ENCODE data around the gene UTS2R. TPM values are rescaled to one million over a fixed set of nuclear protein-coding genes. Genes with fewer than 3 reads are reported as not detected.

The UTS2R gene
- total and polyA plus RNA-seq, 2 of the 4 experiments (the other 2 are of a cell fraction): not detected

- POLR2A ChIA-PET (ENCODE audit: unreplicated experiment): no interaction called here
- Histone ChIP-seq H3K9ac (ENCODE audit: low read depth, low read length) (no peak overlapping the region), H3K9me3 (ENCODE audit: control insufficient read depth, insufficient read depth, low read length) (no peaks in the 10 kb centered on the region), H3K36me3 (ENCODE audit: control insufficient read depth, insufficient read depth, low read length) (no peaks in the 10 kb centered on the region), H3K23ac (ENCODE audit: low read depth, low read length) (no peak overlapping the region), H2AK5ac (ENCODE audit: low read depth, low read length) (no peak overlapping the region), H2AFZ (replicated peaks; ENCODE audit: low read length, poor library complexity) (no peak overlapping the region), H4K20me1 (ENCODE audit: insufficient read depth, low read length) (peaks cover 7% of the 10 kb centered on the region; the same call in 1 of the 2 replicates), H3K4me1 (ENCODE audit: control insufficient read depth, insufficient read depth, low read length) (peaks cover 5% of the 10 kb centered on the region; the same call in 1 of the 2 replicates), H4K8ac (ENCODE audit: low read depth in 2 of 2, low read length in 2 of 2) (no peak overlapping the region), H2AK9ac (replicated peaks; ENCODE audit: low read depth, low read length, poor library complexity) (no peak overlapping the region), H3K27me3 (ENCODE audit: control insufficient read depth, insufficient read depth, low read length) (peaks cover 25% of the 10 kb centered on the region; the same call in 1 of the 2 replicates), H3K9me1 (ENCODE audit: insufficient read depth, low read length) (no peaks in the 10 kb centered on the region), H4K91ac (ENCODE audit: insufficient read depth, low read depth, low read length) (no peak overlapping the region), H2BK5ac (ENCODE audit: low read depth, low read length, poor library complexity, severe bottlenecking) (no peak overlapping the region), H2BK120ac (ENCODE audit: low read depth, low read length) (no peak overlapping the region), H2BK20ac (ENCODE audit: low read depth, low read length) (no peak overlapping the region), H3K4me2 (ENCODE audit: low read depth, low read length) (no peak overlapping the region), H3K18ac (ENCODE audit: low read depth, low read length) (no peak overlapping the region), H3K4ac (ENCODE audit: low read depth, low read length) (no peak overlapping the region), H2BK15ac (ENCODE audit: low read depth, low read length) (no peak overlapping the region), H3K14ac (replicated peaks; ENCODE audit: low read depth, low read length) (no peak overlapping the region), H4K5ac (ENCODE audit: low read depth, low read length) (no peak overlapping the region), H3K56ac (ENCODE audit: extremely low read depth, insufficient read depth, low read length) (no peak overlapping the region), H3K4me3 (ENCODE audit: insufficient read depth, low read depth, low read length) (no peak overlapping the region), H3K79me1 (ENCODE audit: low read depth in 1 of 2, low read length in 2 of 2) (no peaks in the 10 kb centered on the region), H3K27ac (ENCODE audit: insufficient read depth, low read length) (no peak overlapping the region)
- CTCF ChIA-PET: no interaction called here
- dilution Hi-C loops (cut with HindIII; ENCODE audit: low sequenced_read_pairs, unreplicated experiment): no loop called here
- DNase-seq (no peak), ATAC-seq (ENCODE audit: low read depth) (no peak)
- in situ Hi-C loops (cut with MboI; ENCODE audit: low sequenced_read_pairs): loop anchor here (10.0 kb wide), 2 partner anchors 199 to 419 kb away; no protein-coding TSS in a partner anchor
- BruUV-seq (replicated peaks): no TSS peak
- WGBS, 2 experiments (ENCODE audit: extremely low coverage in 2 of 2, insufficient read length in 1 of 2): 85% methylated on average over 4 of the region's 11 CpGs; no CpG with 5 or more reads in 1 of the 2 experiments
- TF ChIP-seq CEBPB (IDR thresholded peaks at IDR 0.05; ENCODE audit: low read depth, low read length) (no peak), FOS (IDR thresholded peaks at IDR 0.05; ENCODE audit: low read depth, low read length) (no peak), NFE2L2 (IDR thresholded peaks at IDR 0.05; ENCODE audit: low read depth, low read length) (no peak), USF2 (IDR thresholded peaks at IDR 0.05; ENCODE audit: low read depth, low read length) (no peak)
- intact Hi-C loops (cut with micrococcal nuclease): no loop called here
Measured at GRCh38 chr17:82355770-82356427, 15.7 kb upstream of the UTS2R start.

Data from IMR-90 (cell line).